Sciatic nerve (tissue), 2 donors: ENCODE measurements around the gene SRPK2. TPM values are rescaled to one million over a fixed set of nuclear protein-coding genes. Genes with fewer than 3 reads are reported as not detected.
"Not testable (repeated sequence)": the region's sequence is repeated elsewhere in the genome, so short reads cannot be mapped to it uniquely, and the experiment has no call there.

Source experiments
- ATAC-seq: fragments of 200-7000 bp; cut with Tn5 transposase; one replicate; pipeline ENCODE4 v1.9.1; 2020; ENCODE audit warnings: mild to moderate bottlenecking, moderate library complexity
- DNase-seq: peaks from one replicate; pipeline ENCODE4 v3.0.0-alpha.2; 2020; ENCODE audit warnings: low spot score
- intact Hi-C: fragments of 100-400 bp; cut with DNase I; formaldehyde crosslinking; loops from one replicate; pipeline ENCODE4 v1.14.2; 2022
- total RNA-seq: library from RNA; stranded (reverse); fragmentation: NEBNext Ultra II Directional; extraction: Animal tissue kit (Norgen Biotek cat#: 25700); gene quantifications from one replicate; pipeline ENCODE4 v1.2.1, GENCODE V29; 2021
- donor health status: DM: no; HTN: no; CAD: no.
- donor health status: DM: no; HTN: no; CAD: no.

SRPK2 gene
- total RNA-seq, 1 donor from 2014 or later = 72.8 TPM

DNA sequence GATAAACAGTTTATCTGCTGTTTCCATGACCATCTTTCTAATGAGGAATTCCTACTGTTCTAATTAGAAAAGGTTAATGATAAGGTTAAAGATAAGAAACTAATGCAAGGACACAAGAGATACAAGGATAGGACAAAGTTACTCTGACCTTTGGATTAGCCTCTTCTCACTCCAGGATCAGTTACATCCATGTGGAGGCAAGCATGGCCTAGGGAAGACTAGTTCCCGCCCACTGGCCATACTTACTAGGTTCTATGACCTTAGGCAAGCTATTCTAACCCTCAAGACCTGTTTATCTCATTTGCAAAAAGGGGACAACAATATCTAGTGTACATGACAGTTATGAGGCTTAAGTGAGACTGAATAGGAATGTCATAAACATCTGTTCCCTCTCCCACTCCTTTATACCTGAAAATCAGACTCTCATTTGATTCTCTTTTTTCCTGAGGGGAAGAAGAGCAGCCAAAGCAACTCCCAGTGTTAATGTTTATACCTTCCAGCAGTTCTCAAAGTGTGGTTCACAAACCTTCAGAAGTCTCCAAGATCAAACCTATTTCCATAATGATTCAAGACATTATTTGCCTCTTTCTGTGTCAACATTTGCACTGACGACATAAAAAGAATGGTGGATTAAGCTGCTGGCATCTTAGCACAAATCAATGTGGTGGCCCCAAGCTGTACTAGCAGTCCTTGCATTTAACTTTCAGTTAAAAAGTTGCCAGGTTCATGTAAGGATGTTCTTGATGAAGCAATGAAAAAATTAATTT is 72.0 kb downstream of the SRPK2 start:
- intact Hi-C loops = no loop called here
- DNase-seq (no peak), ATAC-seq (no peak)

GRCh38 chr7:105315357-105315756 is 73.4 kb downstream of the SRPK2 start:
- no peak for ATAC-seq
- intact Hi-C loops = no loop called here

GRCh38 chr7:105309235-105310169 is 79.2 kb downstream of the SRPK2 start:
- DNase-seq (no peak), ATAC-seq (peak; percentile 46)
- intact Hi-C loops = no loop called here

More at GRCh38 chr7:105315357-105315756, 73.4 kb downstream of the SRPK2 start:
- DNase-seq = no peak

DNA sequence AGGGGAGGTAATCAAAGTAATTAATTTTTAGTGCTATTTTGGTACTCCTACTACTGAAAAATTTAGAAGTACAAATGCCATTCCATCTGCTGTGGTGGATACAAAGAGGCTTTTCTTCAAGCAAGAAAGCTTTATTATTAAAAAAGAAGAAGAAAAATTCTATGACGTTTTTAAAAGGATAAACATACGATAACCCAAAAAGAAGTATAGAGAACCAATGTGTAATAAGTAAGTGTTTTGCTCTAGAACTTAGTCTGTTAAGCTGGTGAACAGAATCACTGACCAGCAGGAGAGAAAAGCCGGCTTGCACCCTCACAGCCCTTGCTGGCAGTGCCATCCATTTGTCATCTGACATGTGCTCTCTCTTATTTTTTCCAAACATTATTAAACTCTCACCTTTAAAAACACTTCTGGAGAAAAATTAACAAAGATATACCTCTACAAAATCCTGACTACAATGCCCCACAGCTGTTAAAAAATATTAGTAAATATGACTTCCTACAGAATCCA is 81.5 kb downstream of the SRPK2 start:
- ATAC-seq = no peak
- no peak for DNase-seq
- intact Hi-C loops = no loop called here

- intact Hi-C loops = no loop called here
- no peak for ATAC-seq
- DNase-seq = no peak
These were observed 82.4 kb downstream of the SRPK2 start for GRCh38 chr7:105306298-105306748.

DNA sequence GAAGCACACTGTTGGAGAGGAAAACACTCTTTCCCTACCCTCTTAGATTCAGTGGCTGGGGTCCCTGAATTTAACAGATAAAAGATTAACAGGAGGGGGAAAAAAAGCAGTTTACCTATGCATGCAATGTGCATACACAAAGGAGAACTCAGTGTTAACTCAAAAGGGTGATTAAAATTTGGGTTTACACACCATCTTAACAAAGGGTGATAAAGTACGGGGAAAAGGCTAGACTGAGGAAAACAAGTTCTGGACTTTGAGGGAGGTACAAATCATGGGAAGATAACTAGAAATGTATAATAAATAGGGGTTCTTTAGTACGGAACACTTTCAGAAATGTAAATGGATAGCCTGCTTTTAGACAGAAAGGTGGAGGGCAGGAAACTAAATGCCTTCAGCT is 83.1 kb downstream of the SRPK2 start:
- ATAC-seq (no peak), DNase-seq (no peak)
- intact Hi-C loops = no loop called here

- intact Hi-C loops = no loop called here
- peak; percentile 83 for ATAC-seq
- DNase-seq = no peak
These were observed 84.5 kb downstream of the SRPK2 start for GRCh38 chr7:105304040-105304895.

- ATAC-seq, intact Hi-C loops, DNase-seq: not testable (repeated sequence)
These were observed 88.1 kb downstream of the SRPK2 start for GRCh38 chr7:105300587-105300986.

DNA sequence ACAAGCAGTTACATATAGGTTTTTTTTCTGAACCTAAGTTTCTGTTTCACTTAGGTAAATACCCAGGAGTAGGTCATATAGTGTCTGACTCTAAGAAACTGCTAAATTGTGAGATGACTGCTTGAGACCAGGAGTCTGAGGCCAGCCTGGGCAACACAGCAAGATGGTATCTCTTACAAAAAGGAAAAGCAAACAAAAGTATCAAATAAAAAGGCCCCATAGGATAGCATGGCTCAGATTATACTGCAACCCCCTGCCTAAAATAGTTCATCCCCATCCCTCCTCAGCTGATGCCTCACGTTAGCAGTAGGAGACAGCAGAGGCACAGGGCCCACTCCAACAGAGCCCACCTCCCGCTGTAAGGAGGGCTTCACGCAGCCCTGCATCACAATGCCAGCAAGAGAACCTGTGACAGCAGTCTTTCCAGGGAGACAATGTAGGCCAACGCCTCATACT is 90.3 kb downstream of the SRPK2 start:
- DNase-seq = no peak
- intact Hi-C loops = no loop called here
- no peak for ATAC-seq

DNA sequence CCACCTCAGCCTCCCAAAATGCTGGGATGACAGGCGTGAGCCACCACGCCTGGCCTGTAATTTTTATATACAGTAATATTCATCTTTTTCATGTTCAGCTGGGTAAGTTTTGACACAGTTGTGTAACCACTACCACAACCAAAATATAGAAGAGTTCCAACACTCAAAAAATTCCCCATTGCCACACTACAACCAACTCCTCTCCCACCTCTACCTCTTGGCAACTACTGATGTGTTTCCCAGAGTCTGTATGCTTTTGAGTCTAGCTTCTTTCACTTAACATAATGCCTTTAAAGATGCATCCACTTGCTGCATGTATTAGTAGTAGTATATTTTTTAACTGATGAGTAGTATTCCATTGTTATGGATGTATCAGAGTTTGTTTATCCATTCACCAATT is 90.7 kb downstream of the SRPK2 start:
- DNase-seq (no peak), ATAC-seq (no peak)
- intact Hi-C loops = no loop called here

GRCh38 chr7:105297309-105297708 is 91.4 kb downstream of the SRPK2 start:
- no peak for ATAC-seq
- intact Hi-C loops = no loop called here
- no peak for DNase-seq

- DNase-seq = no peak
- intact Hi-C loops = no loop called here
- ATAC-seq = no peak
These were observed 92.2 kb downstream of the SRPK2 start for GRCh38 chr7:105296491-105296890.

DNA sequence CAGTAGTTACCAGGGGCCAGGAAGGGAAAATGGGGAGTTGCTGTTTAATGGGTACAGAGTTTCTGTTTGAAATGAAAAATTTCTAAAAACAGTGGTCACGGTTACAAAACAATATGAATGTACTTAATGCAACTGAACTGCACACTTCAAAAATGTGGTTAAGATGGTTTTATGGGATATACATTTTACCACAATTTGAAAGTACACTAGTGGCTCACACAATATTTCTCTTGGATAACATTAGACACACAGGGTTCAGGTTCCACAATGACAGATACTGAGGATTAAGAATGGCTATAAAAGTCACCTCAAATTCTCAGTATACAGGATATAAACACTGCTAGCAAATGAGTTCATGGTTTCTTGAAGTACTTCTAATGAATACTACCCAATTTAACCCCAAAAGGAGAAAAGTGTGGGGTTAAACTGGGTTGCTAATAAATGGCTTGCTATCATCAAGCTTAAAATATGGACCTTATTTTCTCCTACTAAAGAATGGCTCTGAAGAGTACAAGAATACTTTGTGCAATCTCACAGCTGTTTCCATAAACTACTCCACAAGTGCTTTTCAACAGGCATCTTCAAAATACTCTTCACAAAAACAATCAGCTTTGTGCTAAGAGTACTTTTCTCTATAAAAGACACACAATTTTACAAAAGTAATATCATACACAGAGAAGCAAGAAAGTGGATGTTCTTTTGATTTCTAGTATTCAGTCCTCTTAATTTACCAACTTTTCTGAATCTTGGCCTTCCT is 92.9 kb downstream of the SRPK2 start:
- ATAC-seq = no peak
- no peak for DNase-seq
- intact Hi-C loops = no loop called here

- ATAC-seq, intact Hi-C loops: not testable (repeated sequence)
These were observed 94.2 kb downstream of the SRPK2 start for GRCh38 chr7:105294482-105294881.

DNA sequence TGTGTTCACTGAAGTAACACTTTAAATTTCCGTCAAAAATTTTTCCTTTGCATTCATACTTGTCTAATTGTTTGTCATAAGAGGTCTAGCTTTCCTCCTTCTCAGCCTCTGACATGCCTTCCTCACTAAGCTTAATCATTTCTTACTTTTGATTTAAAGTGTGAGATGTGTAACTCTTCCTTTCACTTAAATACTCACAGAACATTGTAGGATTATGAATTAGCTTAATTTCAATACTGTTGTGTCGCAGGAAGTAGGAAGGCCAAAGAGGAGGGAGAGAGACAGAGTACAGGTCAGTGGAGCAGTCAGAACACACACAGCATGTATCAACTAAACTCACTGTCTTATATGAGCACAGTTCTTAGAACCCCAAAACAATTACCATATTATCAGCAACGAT is 99.0 kb downstream of the SRPK2 start:
- no peak for DNase-seq
- intact Hi-C loops = loop anchor here (2.0 kb wide), 1 partner anchor 35 kb away; no protein-coding TSS in a partner anchor
- no peak for ATAC-seq

More at GRCh38 chr7:105294482-105294881, 94.2 kb downstream of the SRPK2 start:
- not testable (repeated sequence) for DNase-seq

DNA sequence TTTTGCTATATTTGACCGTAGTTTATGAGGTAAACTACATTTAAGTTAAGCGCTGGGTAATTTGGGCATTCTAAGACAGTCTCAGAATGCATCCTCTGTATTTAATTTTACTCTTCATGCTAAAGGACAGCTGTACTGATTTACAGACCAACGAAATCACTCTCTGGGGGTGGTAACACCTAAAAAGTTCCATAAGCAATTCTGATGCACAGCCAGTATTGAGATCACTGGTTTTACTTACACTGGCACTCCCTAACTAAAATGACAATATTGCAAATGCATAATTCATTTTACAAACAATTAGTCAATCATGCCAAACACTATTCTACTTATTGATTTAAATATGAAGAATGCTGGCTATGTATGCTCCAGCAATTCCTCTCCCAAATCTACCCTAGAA is 102.3 kb downstream of the SRPK2 start:
- no peak for DNase-seq
- no peak for ATAC-seq
- intact Hi-C loops = no loop called here

DNA sequence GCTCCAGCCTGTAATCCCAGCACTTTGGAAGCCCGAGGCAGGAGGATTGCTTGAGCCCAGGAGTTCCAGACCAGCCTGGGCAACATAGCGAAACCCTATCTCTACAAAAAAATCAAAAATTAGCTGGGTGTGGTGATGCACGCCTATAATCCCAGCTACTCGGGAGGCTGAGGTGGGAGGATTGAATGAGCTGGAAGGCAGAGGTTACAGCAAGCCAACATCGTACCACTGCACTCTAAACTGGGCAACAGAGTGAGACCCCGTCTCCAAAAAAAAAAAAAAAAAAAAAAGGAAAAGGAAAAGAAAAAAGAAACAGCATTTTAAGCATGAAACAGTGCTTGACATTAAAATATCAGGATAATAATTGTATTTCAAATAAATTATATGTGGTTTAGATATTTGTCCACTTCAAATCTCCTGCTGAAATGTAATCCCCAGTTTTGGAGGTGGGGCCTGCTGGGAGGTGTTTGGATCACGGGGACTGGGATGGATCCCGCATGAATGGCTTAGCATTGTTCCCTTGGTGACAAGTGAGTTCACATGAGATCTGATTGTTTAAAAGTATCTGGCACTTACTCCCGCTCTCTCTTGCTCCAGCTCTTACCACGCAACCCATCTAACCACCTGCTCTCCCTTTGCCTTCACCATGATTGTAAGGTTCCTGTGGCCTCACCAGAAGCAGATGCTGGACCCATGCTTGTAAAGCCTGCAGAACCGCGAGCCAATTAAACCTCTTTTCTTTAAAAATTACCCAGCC is 103.4 kb downstream of the SRPK2 start:
- DNase-seq (no peak), ATAC-seq (no peak)
- intact Hi-C loops = no loop called here
